GM12873 (cell line): ENCODE data around the gene TUBGCP6.

Source experiments
- TF ChIP-seq, protein P1 (sequence below): IDR thresholded peaks from 2 replicates; pipeline ENCODE4 v1.5.1; 2012; ENCODE audit warnings: low read depth, mild to moderate bottlenecking, moderate library complexity, low read length, control low read depth; ENCODE audit not compliant: insufficient read depth; ENCODE audit errors: missing control alignments

TUBGCP6 gene

GRCh38 chr22:50243685-50244419 lies 971 bp downstream of the TUBGCP6 start:
- TF ChIP-seq, protein P1, sequence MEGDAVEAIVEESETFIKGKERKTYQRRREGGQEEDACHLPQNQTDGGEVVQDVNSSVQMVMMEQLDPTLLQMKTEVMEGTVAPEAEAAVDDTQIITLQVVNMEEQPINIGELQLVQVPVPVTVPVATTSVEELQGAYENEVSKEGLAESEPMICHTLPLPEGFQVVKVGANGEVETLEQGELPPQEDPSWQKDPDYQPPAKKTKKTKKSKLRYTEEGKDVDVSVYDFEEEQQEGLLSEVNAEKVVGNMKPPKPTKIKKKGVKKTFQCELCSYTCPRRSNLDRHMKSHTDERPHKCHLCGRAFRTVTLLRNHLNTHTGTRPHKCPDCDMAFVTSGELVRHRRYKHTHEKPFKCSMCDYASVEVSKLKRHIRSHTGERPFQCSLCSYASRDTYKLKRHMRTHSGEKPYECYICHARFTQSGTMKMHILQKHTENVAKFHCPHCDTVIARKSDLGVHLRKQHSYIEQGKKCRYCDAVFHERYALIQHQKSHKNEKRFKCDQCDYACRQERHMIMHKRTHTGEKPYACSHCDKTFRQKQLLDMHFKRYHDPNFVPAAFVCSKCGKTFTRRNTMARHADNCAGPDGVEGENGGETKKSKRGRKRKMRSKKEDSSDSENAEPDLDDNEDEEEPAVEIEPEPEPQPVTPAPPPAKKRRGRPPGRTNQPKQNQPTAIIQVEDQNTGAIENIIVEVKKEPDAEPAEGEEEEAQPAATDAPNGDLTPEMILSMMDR, result no peak

DNA sequence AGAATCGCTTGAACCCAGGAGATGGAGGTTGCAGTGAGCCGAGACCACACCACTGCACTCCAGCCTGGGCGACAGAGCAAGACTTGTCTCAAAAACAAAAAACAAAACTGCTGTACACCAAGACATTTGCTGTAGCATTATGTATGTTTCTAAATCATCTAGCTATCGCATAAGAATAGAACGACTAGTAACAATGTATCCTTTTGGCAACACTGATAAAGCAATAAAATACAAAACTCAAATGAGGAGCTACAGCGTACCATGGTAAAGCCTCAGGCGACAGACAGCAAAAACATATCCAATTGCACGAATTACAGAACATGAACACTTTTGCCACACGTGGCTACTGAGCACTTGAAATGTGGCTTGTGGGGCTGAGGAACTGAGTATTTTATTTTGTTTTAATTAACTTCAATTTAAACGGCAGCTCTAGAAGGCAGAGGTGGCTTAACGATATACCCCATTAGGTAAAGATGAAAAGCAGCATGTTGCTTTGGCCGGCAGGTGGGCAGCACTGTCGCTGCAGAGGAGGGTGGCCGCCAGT lies 2.3 kb downstream of the TUBGCP6 start:
- TF ChIP-seq, protein P1, result no peak

GRCh38 chr22:50238755-50239154 lies 6.1 kb downstream of the TUBGCP6 start:
- TF ChIP-seq, protein P1, result no peak

GRCh38 chr22:50236731-50237409 lies 8.0 kb downstream of the TUBGCP6 start:
- TF ChIP-seq, protein P1, result peak; percentile 60

- TF ChIP-seq, protein P1, result no peak
Measured at GRCh38 chr22:50233223-50233622, 11.6 kb downstream of the TUBGCP6 start.

- TF ChIP-seq, protein P1, result no peak
Measured at GRCh38 chr22:50232481-50233151, 12.2 kb downstream of the TUBGCP6 start.

- TF ChIP-seq, protein P1, result no peak
Measured at GRCh38 chr22:50229370-50229769, 15.5 kb downstream of the TUBGCP6 start.
